ENCODE measurements around the gene PCLO. TPM values are rescaled to one million over a fixed set of nuclear protein-coding genes. Genes with fewer than 3 reads are reported as not detected.
"Not testable (repeated sequence)": the region's sequence is repeated elsewhere in the genome, so short reads cannot be mapped to it uniquely, and the experiment has no call there.

Gene PCLO
- total RNA-seq, 2 experiments from 2014 or later = not detected

GRCh38 chr7:83118347-83119025 lies 44.2 kb downstream of the PCLO start:
- intact Hi-C loops (cut with micrococcal nuclease) = no loop called here
- H3K36me3 Mint-ChIP-seq (ENCODE audit: low read depth) = peaks cover 1% of the 10 kb centered on the region
- no peak for DNase-seq
- peaks cover 9% of the 10 kb centered on the region for H3K9me3 Mint-ChIP-seq
- no peak overlapping the region for H3K27ac Mint-ChIP-seq
- no peaks in the 10 kb centered on the region for H3K27me3 Mint-ChIP-seq (ENCODE audit: low read depth)
- H3K4me1 Mint-ChIP-seq (ENCODE audit: low read depth) = no peaks in the 10 kb centered on the region
- H3K4me3 Mint-ChIP-seq = no peak overlapping the region
- CTCF ChIA-PET = no interaction called here

GRCh38 chr7:83117466-83117865 lies 45.2 kb downstream of the PCLO start:
- DNase-seq = no peak
- H3K27me3 Mint-ChIP-seq (ENCODE audit: low read depth) = no peaks in the 10 kb centered on the region
- H3K27ac Mint-ChIP-seq = no peak overlapping the region
- H3K4me1 Mint-ChIP-seq (ENCODE audit: low read depth) = no peaks in the 10 kb centered on the region
- peaks cover 1% of the 10 kb centered on the region for H3K36me3 Mint-ChIP-seq (ENCODE audit: low read depth)
- CTCF ChIA-PET = no interaction called here
- H3K4me3 Mint-ChIP-seq = no peak overlapping the region
- peaks cover 9% of the 10 kb centered on the region for H3K9me3 Mint-ChIP-seq
- intact Hi-C loops (cut with micrococcal nuclease) = no loop called here

GRCh38 chr7:83111391-83111790 lies 51.3 kb downstream of the PCLO start:
- intact Hi-C loops (cut with micrococcal nuclease) = no loop called here
- no peak for DNase-seq
- H3K36me3 Mint-ChIP-seq (ENCODE audit: low read depth) = no peaks in the 10 kb centered on the region
- H3K27ac Mint-ChIP-seq = no peak overlapping the region
- H3K27me3 Mint-ChIP-seq (ENCODE audit: low read depth) = no peaks in the 10 kb centered on the region
- no peaks in the 10 kb centered on the region for H3K4me1 Mint-ChIP-seq (ENCODE audit: low read depth)
- no peaks in the 10 kb centered on the region for H3K9me3 Mint-ChIP-seq
- CTCF ChIA-PET = no interaction called here
- no peak overlapping the region for H3K4me3 Mint-ChIP-seq

GRCh38 chr7:83109352-83109751 lies 53.3 kb downstream of the PCLO start:
- Mint-ChIP-seq H3K4me3 (no peak overlapping the region), H3K36me3 (ENCODE audit: low read depth) (no peaks in the 10 kb centered on the region), H3K9me3 (no peaks in the 10 kb centered on the region), H3K27me3 (ENCODE audit: low read depth) (no peaks in the 10 kb centered on the region), H3K27ac (no peak overlapping the region), H3K4me1 (ENCODE audit: low read depth) (no peaks in the 10 kb centered on the region)
- CTCF ChIA-PET = no interaction called here
- intact Hi-C loops (cut with micrococcal nuclease) = no loop called here
- no peak for DNase-seq

- CTCF ChIA-PET = no interaction called here
- H3K27ac Mint-ChIP-seq = no peak overlapping the region
- intact Hi-C loops (cut with micrococcal nuclease) = no loop called here
Measured at GRCh38 chr7:83105948-83106347, 56.7 kb downstream of the PCLO start.

GRCh38 chr7:83105063-83105462 lies 57.6 kb downstream of the PCLO start:
- Mint-ChIP-seq H3K27me3 (ENCODE audit: low read depth) (no peaks in the 10 kb centered on the region), H3K9me3 (peaks cover 2% of the 10 kb centered on the region), H3K4me1 (ENCODE audit: low read depth) (no peaks in the 10 kb centered on the region), H3K27ac (no peak overlapping the region), H3K4me3 (no peak overlapping the region), H3K36me3 (ENCODE audit: low read depth) (no peaks in the 10 kb centered on the region)
- CTCF ChIA-PET = no interaction called here
- intact Hi-C loops (cut with micrococcal nuclease) = no loop called here
- no peak for DNase-seq

More at GRCh38 chr7:83105948-83106347, 56.7 kb downstream of the PCLO start:
- no peaks in the 10 kb centered on the region for H3K4me1 Mint-ChIP-seq (ENCODE audit: low read depth)
- H3K36me3 Mint-ChIP-seq (ENCODE audit: low read depth) = no peaks in the 10 kb centered on the region
- DNase-seq = no peak
- H3K27me3 Mint-ChIP-seq (ENCODE audit: low read depth) = no peaks in the 10 kb centered on the region
- no peak overlapping the region for H3K4me3 Mint-ChIP-seq
- H3K9me3 Mint-ChIP-seq = peaks cover 2% of the 10 kb centered on the region

GRCh38 chr7:83101530-83101929 lies 61.2 kb downstream of the PCLO start:
- intact Hi-C loops (cut with micrococcal nuclease) = no loop called here
- peaks cover 2% of the 10 kb centered on the region for H3K9me3 Mint-ChIP-seq
- no peak overlapping the region for H3K27ac Mint-ChIP-seq
- H3K36me3 Mint-ChIP-seq (ENCODE audit: low read depth) = no peaks in the 10 kb centered on the region
- CTCF ChIA-PET = no interaction called here
- no peaks in the 10 kb centered on the region for H3K27me3 Mint-ChIP-seq (ENCODE audit: low read depth)
- DNase-seq = no peak
- no peaks in the 10 kb centered on the region for H3K4me1 Mint-ChIP-seq (ENCODE audit: low read depth)
- no peak overlapping the region for H3K4me3 Mint-ChIP-seq

- Mint-ChIP-seq H3K36me3 (ENCODE audit: low read depth) (no peaks in the 10 kb centered on the region), H3K27me3 (ENCODE audit: low read depth) (no peaks in the 10 kb centered on the region), H3K4me1 (ENCODE audit: low read depth) (no peaks in the 10 kb centered on the region), H3K27ac (no peak overlapping the region), H3K9me3 (peaks cover 3% of the 10 kb centered on the region), H3K4me3 (no peak overlapping the region)
- no peak for DNase-seq
- intact Hi-C loops (cut with micrococcal nuclease) = no loop called here
- CTCF ChIA-PET = no interaction called here
Measured at GRCh38 chr7:83096065-83096580, 66.6 kb downstream of the PCLO start.

- CTCF ChIA-PET = no interaction called here
- Mint-ChIP-seq H3K27ac (no peak overlapping the region), H3K4me3 (no peak overlapping the region), H3K27me3 (ENCODE audit: low read depth) (no peaks in the 10 kb centered on the region), H3K4me1 (ENCODE audit: low read depth) (no peaks in the 10 kb centered on the region), H3K9me3 (peaks cover 4% of the 10 kb centered on the region), H3K36me3 (ENCODE audit: low read depth) (no peaks in the 10 kb centered on the region)
- intact Hi-C loops (cut with micrococcal nuclease) = no loop called here
- DNase-seq = no peak
Measured at GRCh38 chr7:83085299-83085698, 77.4 kb downstream of the PCLO start.

GRCh38 chr7:83079879-83080278 lies 82.8 kb downstream of the PCLO start:
- H3K4me3 Mint-ChIP-seq; H3K4me1 Mint-ChIP-seq (ENCODE audit: low read depth); H3K27me3 Mint-ChIP-seq (ENCODE audit: low read depth); H3K27ac Mint-ChIP-seq; H3K9me3 Mint-ChIP-seq; DNase-seq; H3K36me3 Mint-ChIP-seq (ENCODE audit: low read depth); CTCF ChIA-PET; intact Hi-C loops (cut with micrococcal nuclease): not testable (repeated sequence)

GRCh38 chr7:83077328-83077727 lies 85.4 kb downstream of the PCLO start:
- no peaks in the 10 kb centered on the region for H3K27me3 Mint-ChIP-seq (ENCODE audit: low read depth)
- H3K36me3 Mint-ChIP-seq (ENCODE audit: low read depth) = no peaks in the 10 kb centered on the region
- no peak overlapping the region for H3K4me3 Mint-ChIP-seq
- H3K9me3 Mint-ChIP-seq = peaks cover 4% of the 10 kb centered on the region
- intact Hi-C loops (cut with micrococcal nuclease) = no loop called here
- no peak overlapping the region for H3K27ac Mint-ChIP-seq
- DNase-seq = no peak
- CTCF ChIA-PET = no interaction called here
- H3K4me1 Mint-ChIP-seq (ENCODE audit: low read depth) = no peaks in the 10 kb centered on the region

GRCh38 chr7:83072576-83073517 lies 89.8 kb downstream of the PCLO start:
- Mint-ChIP-seq H3K4me3 (no peak overlapping the region), H3K27ac (no peak overlapping the region), H3K27me3 (ENCODE audit: low read depth) (no peaks in the 10 kb centered on the region), H3K36me3 (ENCODE audit: low read depth) (no peaks in the 10 kb centered on the region), H3K9me3 (no peaks in the 10 kb centered on the region), H3K4me1 (ENCODE audit: low read depth) (no peaks in the 10 kb centered on the region)
- intact Hi-C loops (cut with micrococcal nuclease) = no loop called here
- no peak for DNase-seq
- CTCF ChIA-PET = no interaction called here

- Mint-ChIP-seq H3K4me3 (no peak overlapping the region), H3K36me3 (ENCODE audit: low read depth) (no peaks in the 10 kb centered on the region), H3K4me1 (ENCODE audit: low read depth) (no peaks in the 10 kb centered on the region), H3K27ac (no peak overlapping the region), H3K27me3 (ENCODE audit: low read depth) (no peaks in the 10 kb centered on the region), H3K9me3 (peaks cover 2% of the 10 kb centered on the region)
- DNase-seq = no peak
- CTCF ChIA-PET = no interaction called here
- intact Hi-C loops (cut with micrococcal nuclease) = no loop called here
Measured at GRCh38 chr7:83065714-83066113, 97.0 kb downstream of the PCLO start.

Data from activated naive CD4-positive, alpha-beta T cell treated with anti-CD3 and anti-CD28 coated beads for 36 hours (primary cell).